Aorta (tissue), 5 donors: ENCODE measurements around the gene TBC1D19. TPM values are rescaled to one million over a fixed set of nuclear protein-coding genes. Genes with fewer than 3 reads are reported as not detected.

Experiments used
- ATAC-seq: fragments of 200-7000 bp; cut with Tn5 transposase; one replicate; pipeline ENCODE4 v1.9.1; 2022; ENCODE audit warnings: moderate library complexity; ENCODE audit not compliant: low FRiP score
- DNase-seq, 2 donors: peaks; one replicate each; pipeline ENCODE4 v3.0.0-alpha.2; 2020
- H3K27ac ChIP-seq, 2 donors: one replicate each; pipeline ENCODE4 v1.5.1; 2013; ENCODE audit warnings: low read length in 2 of 2, mild to moderate bottlenecking in 2 of 2, moderate library complexity in 2 of 2, control low read depth in 1 of 2, inconsistent platforms in 1 of 2, low read depth in 1 of 2
- H3K27me3 ChIP-seq, 2 donors: one replicate each; pipeline ENCODE4 v1.6.1; 2013; ENCODE audit warnings: control low read depth in 1 of 2, low read length in 1 of 2, mild to moderate bottlenecking in 1 of 2, moderate library complexity in 1 of 2; ENCODE audit not compliant: insufficient read depth in 2 of 2, control insufficient read depth in 1 of 2
- H3K36me3 ChIP-seq, 2 donors: one replicate each; pipeline ENCODE4 v1.6.1; 2013; ENCODE audit warnings: control low read depth in 1 of 2, low read length in 1 of 2, mild to moderate bottlenecking in 1 of 2; ENCODE audit not compliant: insufficient read depth in 2 of 2, control insufficient read depth in 1 of 2
- H3K4me1 ChIP-seq, 2 donors: one replicate each; pipeline ENCODE4 v1.6.1; 2013; ENCODE audit warnings: low read length in 2 of 2, control low read depth in 1 of 2, mild to moderate bottlenecking in 1 of 2, moderate library complexity in 1 of 2; ENCODE audit not compliant: insufficient read depth in 2 of 2, control insufficient read depth in 1 of 2
- H3K4me3 ChIP-seq, 2 donors: one replicate each; pipeline ENCODE4 v1.5.1; 2013; ENCODE audit warnings: low read length in 2 of 2, control low read depth in 1 of 2, mild to moderate bottlenecking in 1 of 2
- H3K9me3 ChIP-seq: one replicate; pipeline ENCODE4 v1.6.1; 2013; ENCODE audit warnings: mild to moderate bottlenecking, low read length; ENCODE audit not compliant: control insufficient read depth
- WGBS, 2 donors: extraction: QIAGEN DNeasy Blood & Tissue Kit; methylation state at CpG; one replicate each; pipeline ENCODE4 v1.1.7; 2013; 5-methylcytosine and 5-hydroxymethylcytosine counted together
- intact Hi-C, 2 donors: fragments of 100-400 bp; cut with DNase I; formaldehyde crosslinking; loops; one replicate each; pipeline versions ENCODE4 v1.14.2 to v1.15.0; 2022
- polyA plus RNA-seq, 2 donors: library from polyadenylated mRNA; stranded (reverse); fragments of 200-250 nt; gene quantifications; one replicate each; pipeline ENCODE4 v1.2.3, GENCODE V29; 2013
- total RNA-seq, 2 donors: library from RNA; stranded (reverse); fragmentation: NEBNext Ultra II Directional; extraction: Animal tissue kit (Norgen Biotek cat#: 25700); gene quantifications; one replicate each; pipeline ENCODE4 v1.2.1, GENCODE V29; 2021
- donor health status: healthy with polysubstance abuse.
- donor health status: Bipolar disorder and iron deficiency.
- donor health status: DM: no; HTN: no; CAD: no.
- donor health status: DM: no; HTN: no; CAD: no.
- donor health status: DM: yes; HTN: yes; CAD: no.

TBC1D19 gene
- total and polyA plus RNA-seq, 4 donors, result 2.9 to 13.2 (median 7.1) TPM

DNA sequence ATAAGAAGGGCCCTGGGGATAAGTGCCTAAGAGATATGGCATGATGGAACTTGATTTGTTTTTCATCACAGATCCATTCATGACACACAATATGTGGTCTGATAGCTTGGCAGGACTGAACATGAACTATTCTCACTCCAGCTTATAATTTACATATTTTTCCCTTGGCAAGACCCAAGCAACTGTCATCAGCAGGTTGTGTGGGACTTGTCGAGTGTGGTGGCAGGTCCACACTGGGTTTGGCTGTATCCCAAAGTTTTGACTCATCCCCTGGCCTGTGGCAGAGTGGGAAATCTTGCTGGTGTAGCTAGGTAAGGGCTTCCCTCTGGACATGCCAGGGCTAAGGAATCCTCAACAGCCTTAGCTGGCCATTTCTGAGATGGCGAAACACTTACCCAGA is 195.8 kb downstream of the TBC1D19 start:
- ATAC-seq, result no peak

DNA sequence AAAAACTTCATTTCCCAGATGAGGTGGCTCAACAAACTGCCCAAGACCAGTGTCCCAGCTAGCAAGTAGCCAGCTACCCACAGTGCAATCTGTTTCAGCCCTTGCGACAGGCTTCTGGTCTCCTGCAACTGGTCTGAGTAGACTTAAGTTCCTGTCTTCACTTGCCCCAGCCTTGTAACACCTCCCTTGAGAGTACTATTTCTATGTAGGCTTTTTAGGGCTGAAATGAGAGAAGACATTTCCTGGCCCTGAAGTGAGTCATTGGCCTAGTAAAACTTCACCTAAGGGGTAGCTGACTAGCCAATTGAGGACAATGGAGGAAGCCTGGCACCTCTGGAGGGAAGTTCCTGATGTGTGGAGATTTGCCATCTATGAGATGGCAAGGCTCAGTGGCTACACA is 196.7 kb downstream of the TBC1D19 start:
- H3K27me3 ChIP-seq, result no peaks in the 10 kb centered on the region
- H3K4me3 ChIP-seq, result no peak overlapping the region
- DNase-seq (no peak), ATAC-seq (no peak)
- intact Hi-C loops, result loop anchor here (10.0 kb wide), 2 partner anchors 74 to 224 kb away; no protein-coding TSS in a partner anchor
- no peaks in the 10 kb centered on the region for H3K36me3 ChIP-seq
- no peaks in the 10 kb centered on the region for H3K4me1 ChIP-seq
- WGBS, 2 donors, result 86 to 97% methylated on average over 1 of the region's 1 CpG
- H3K27ac ChIP-seq, result no peak overlapping the region
- no peaks in the 10 kb centered on the region for H3K9me3 ChIP-seq

More for the DNA sequence above, 195.8 kb downstream of the TBC1D19 start:
- WGBS, 2 donors, result 45 to 48% methylated on average over 2 of the region's 2 CpGs
- Histone ChIP-seq H3K27me3 (no peaks in the 10 kb centered on the region), H3K27ac (no peak overlapping the region), H3K9me3 (no peaks in the 10 kb centered on the region), H3K36me3 (no peaks in the 10 kb centered on the region), H3K4me3 (no peak overlapping the region), H3K4me1 (no peaks in the 10 kb centered on the region)
- intact Hi-C loops, result loop anchor here (10.0 kb wide), 2 partner anchors 75 to 225 kb away; no protein-coding TSS in a partner anchor
- no peak for DNase-seq

DNA sequence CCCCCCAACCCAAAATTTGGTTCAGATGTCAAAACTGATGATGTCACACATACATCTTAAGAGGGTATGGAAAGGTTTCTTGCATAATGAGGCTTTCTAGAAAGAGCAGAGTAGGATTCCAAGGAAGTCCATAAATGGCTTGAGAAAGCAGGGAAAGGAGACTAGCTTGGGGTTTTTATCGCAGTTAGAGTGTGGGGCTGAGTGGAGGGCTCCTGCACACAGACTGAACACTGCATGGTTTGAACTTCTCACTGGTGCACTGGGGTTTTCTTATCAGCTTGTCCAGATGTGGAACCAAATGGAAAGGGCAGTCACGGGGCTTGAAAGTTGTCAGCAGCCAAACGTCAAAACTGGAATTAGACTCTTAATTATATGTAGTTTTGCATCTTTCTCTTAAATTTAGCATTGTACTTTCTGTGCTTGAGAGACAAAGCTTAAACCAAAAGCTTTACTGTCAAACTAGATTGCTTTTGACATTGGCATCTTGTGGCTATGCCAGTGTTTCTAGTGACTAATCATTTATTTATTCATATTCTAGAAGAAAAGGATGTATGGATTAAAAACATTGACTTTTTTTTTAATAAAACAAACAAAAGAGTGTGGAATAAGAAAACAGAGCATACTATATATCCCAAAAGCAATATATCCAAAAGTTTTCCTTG is 198.4 kb downstream of the TBC1D19 start:
- intact Hi-C loops, result loop anchor here (10.0 kb wide), 2 partner anchors 73 to 223 kb away; no protein-coding TSS in a partner anchor
- Histone ChIP-seq H3K4me3 (no peak overlapping the region), H3K27ac (no peak overlapping the region), H3K27me3 (peaks cover 0 to 1% of the 10 kb centered on the region in 2 donors), H3K9me3 (no peaks in the 10 kb centered on the region), H3K36me3 (no peaks in the 10 kb centered on the region), H3K4me1 (no peaks in the 10 kb centered on the region)
- DNase-seq (no peak), ATAC-seq (no peak)
- WGBS, 2 donors, result 12 to 19% methylated on average over 3 of the region's 3 CpGs

DNA sequence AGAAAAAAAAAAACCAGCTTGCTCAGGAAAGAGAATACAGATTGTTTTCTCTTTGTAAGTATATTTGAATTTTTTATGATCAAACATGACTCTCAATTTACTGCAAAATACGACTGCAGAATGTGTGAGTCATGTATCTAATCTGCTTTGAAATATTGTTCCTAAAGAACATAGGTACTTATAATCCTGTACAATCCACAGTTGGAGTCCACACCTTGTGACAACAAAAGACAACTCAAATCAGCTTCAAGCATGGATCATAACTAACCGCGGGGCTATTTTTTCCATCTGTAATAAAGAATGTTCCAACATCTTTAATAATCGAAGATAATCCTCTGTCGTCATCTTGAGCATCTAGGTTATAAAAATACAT is 198.9 kb downstream of the TBC1D19 start:
- intact Hi-C loops, result loop anchor here (10.0 kb wide), 2 partner anchors 72 to 222 kb away; no protein-coding TSS in a partner anchor
- no peaks in the 10 kb centered on the region for H3K9me3 ChIP-seq
- H3K4me3 ChIP-seq, result no peak overlapping the region
- ATAC-seq (no peak), DNase-seq (no peak)
- H3K4me1 ChIP-seq, result peaks cover 0 to under 1% of the 10 kb centered on the region in 2 donors
- WGBS, 2 donors, result 67 to 74% methylated on average over 5 of the region's 5 CpGs
- no peak overlapping the region for H3K27ac ChIP-seq
- no peaks in the 10 kb centered on the region for H3K36me3 ChIP-seq
- peaks cover 0 to 1% of the 10 kb centered on the region in 2 donors for H3K27me3 ChIP-seq

DNA sequence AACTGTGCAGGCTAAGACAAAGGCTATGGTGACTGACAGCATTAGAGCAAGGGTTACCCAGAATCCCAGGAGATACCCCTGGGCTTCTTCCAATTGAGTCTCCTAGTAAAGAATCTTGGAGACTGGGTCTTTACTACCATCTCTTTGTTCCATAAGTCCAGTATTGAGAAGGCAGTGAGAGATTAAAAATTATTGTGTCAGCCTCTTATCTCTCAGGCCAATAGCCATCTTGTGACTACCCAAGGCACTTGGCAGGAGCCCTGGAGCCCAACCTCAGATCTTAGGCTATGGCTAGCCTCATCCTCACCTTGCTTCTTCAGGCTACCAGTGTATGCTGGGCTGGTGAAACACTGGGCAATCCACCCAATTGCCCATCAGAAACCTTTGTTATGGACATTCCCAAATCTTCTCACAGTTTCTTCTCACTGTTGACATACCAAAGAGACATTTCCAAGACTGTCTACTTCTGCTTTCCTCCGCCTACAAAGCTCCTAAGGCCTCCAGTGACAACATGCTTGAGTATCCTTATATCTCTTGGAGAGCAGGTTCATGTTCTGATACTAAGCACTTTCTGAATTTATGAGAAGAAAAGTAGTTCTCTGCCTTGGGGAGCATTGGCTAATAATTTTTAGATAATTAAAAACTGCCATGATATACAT is 200.5 kb downstream of the TBC1D19 start:
- H3K27ac ChIP-seq, result no peak overlapping the region
- no peaks in the 10 kb centered on the region for H3K9me3 ChIP-seq
- DNase-seq (no peak), ATAC-seq (no peak)
- no peak overlapping the region for H3K4me3 ChIP-seq
- intact Hi-C loops, result loop anchor here (10.0 kb wide), 2 partner anchors 70 to 220 kb away; no protein-coding TSS in a partner anchor
- H3K4me1 ChIP-seq, result peaks cover 0 to 5% of the 10 kb centered on the region in 2 donors
- peaks cover 0 to 1% of the 10 kb centered on the region in 2 donors for H3K27me3 ChIP-seq
- H3K36me3 ChIP-seq, result no peaks in the 10 kb centered on the region
- WGBS, 2 donors, result 97 to 100% methylated on average over 1 of the region's 1 CpG

DNA sequence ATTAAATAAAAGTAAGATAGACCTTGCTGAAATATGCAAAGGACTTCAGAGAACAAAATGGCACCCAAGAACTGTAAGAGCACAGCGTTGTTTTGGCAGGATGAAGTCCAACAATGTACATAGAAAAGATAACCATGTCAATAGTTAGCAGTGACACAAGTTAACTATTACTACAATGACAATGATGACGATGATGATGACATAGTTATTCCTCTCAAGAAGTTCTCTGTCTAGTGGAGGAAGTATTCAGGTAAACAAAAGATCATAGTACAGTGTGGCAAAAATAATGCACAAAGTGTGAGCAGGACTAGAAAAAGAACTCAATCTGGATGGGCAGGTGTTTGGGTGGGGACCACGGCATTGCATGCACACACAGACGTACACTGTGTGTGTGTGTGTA is 201.4 kb downstream of the TBC1D19 start:
- Histone ChIP-seq H3K27me3 (peaks cover 0 to 1% of the 10 kb centered on the region in 2 donors), H3K9me3 (no peaks in the 10 kb centered on the region), H3K27ac (no peak overlapping the region), H3K4me3 (no peak overlapping the region), H3K36me3 (no peaks in the 10 kb centered on the region), H3K4me1 (peaks cover 0 to 5% of the 10 kb centered on the region in 2 donors)
- 96% methylated on average over 4 of the region's 4 CpGs for WGBS, 2 donors
- DNase-seq, result no peak
- intact Hi-C loops, result loop anchor here (10.0 kb wide), 2 partner anchors 69 to 219 kb away; no protein-coding TSS in a partner anchor
- ATAC-seq, result no peak

DNA sequence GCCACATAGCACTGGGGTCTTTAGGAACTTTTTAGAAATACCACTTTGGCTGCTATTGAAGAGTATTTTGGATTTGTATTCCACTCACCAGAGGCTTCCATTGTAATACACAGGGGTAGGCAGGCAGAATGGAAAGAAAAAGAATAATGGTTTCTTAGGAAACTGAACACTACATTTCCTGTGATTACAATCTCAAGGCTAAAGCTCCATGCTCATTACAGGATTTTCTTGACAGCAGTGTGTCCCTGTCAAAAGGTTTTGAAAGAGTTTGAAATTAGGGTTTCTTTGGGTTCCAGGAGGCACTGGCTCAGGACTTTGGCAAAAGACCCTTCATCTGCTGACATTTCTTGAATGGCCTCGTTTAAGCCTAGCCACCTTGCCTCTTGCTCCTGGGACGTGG is 201.9 kb downstream of the TBC1D19 start:
- ATAC-seq (no peak), DNase-seq (no peak)
- intact Hi-C loops, result loop anchor here (10.0 kb wide), 2 partner anchors 69 to 219 kb away; no protein-coding TSS in a partner anchor
- no peak overlapping the region for H3K4me3 ChIP-seq
- peaks cover 0 to 1% of the 10 kb centered on the region in 2 donors for H3K27me3 ChIP-seq
- WGBS, 2 donors, result 80 to 87% methylated on average over 2 of the region's 2 CpGs
- H3K36me3 ChIP-seq, result no peaks in the 10 kb centered on the region
- H3K27ac ChIP-seq, result no peak overlapping the region
- peaks cover 0 to 5% of the 10 kb centered on the region in 2 donors for H3K4me1 ChIP-seq
- H3K9me3 ChIP-seq, result no peaks in the 10 kb centered on the region

DNA sequence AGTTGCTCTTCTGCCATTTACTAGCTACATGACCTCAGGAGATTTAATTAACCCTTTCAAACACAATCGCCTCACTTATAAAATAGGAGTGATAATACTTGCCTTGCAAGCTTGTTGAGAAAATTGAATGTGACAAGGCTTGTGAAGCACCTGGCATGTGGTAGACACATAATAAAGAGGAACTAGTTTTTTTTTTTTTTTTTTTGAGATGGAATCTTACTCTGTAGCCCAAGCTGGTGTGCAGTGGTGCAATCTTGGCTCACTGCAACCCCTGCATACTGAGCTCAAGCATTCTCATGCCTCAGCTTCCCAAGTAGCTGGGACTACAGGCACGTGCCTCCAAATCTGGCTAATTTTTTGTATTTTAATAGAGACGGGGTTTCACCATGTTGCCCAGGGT is 203.0 kb downstream of the TBC1D19 start:
- ATAC-seq, result no peak
- H3K9me3 ChIP-seq, result no peaks in the 10 kb centered on the region
- H3K4me3 ChIP-seq, result no peak overlapping the region
- intact Hi-C loops, result loop anchor here (10.0 kb wide), 2 partner anchors 68 to 218 kb away; no protein-coding TSS in a partner anchor
- H3K36me3 ChIP-seq, result no peaks in the 10 kb centered on the region
- H3K4me1 ChIP-seq, result peaks cover 3 to 8% of the 10 kb centered on the region in 2 donors
- no peak for DNase-seq
- peaks cover 0 to 1% of the 10 kb centered on the region in 2 donors for H3K27me3 ChIP-seq
- H3K27ac ChIP-seq, result no peak overlapping the region
- WGBS, 2 donors, result 81 to 89% methylated on average over 3 of the region's 3 CpGs
